ENCODE data around the gene MYCN.
A peak's percentile ranks its signal among the peaks of the same experiment; 100 is the strongest.

MYCN gene

GRCh38 chr2:15932394-15933183 lies 7.8 kb upstream of the MYCN start:
- DNase-seq = no peak

DNA sequence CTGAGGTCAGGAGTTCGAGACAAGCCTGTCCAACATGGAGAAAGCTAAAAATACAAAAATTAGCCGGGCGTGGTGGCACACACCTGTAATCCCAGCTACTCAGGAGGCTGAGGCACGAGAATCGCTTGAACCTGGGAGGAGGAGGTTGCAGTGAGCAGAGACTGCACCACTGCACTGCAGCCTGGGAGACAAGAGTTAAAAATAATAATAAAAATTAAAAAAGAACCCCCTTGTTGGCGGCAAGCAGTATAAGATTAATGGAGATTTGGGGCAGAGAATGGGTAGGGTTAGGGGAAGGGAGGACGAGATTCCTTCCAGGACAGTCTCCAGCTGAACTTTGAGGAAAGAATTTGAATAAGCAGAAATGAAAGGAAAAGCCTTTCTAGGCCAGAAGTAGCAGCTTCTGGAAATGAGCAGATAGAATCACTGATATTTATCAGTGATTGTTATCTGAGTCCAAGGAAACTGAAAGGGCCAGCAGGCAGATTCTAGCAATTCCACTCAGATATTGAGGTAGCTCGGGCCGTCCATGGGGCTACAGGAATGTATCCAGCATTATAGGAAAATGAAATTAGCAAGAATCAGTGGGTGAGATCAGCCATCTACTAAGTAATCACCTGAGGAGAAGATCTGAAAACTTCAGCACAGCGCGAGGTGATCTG lies 7.0 kb upstream of the MYCN start:
- no peak for DNase-seq

GRCh38 chr2:15934291-15934945 lies 5.9 kb upstream of the MYCN start:
- DNase-seq = no peak

DNA sequence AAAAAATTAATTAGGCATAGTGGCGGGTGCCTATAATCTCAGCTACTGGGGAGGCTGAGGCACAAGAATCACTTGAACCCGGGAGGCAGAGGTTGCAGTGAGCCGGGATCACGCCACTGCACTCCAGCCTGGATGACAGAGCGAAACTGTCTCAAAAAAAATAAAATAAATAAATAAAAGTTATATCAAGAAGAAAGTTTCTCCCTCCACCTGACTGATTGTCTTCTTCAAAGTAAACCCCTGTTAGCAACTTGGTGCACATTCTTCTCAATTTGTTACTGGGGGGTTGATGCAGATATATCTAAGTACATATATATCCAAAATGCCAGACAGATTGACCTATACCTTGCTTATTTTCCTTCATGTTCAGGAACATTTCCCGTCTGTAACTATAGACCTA lies 5.2 kb upstream of the MYCN start:
- DNase-seq = no peak

GRCh38 chr2:15935675-15936074 lies 4.7 kb upstream of the MYCN start:
- no peak for DNase-seq

DNA sequence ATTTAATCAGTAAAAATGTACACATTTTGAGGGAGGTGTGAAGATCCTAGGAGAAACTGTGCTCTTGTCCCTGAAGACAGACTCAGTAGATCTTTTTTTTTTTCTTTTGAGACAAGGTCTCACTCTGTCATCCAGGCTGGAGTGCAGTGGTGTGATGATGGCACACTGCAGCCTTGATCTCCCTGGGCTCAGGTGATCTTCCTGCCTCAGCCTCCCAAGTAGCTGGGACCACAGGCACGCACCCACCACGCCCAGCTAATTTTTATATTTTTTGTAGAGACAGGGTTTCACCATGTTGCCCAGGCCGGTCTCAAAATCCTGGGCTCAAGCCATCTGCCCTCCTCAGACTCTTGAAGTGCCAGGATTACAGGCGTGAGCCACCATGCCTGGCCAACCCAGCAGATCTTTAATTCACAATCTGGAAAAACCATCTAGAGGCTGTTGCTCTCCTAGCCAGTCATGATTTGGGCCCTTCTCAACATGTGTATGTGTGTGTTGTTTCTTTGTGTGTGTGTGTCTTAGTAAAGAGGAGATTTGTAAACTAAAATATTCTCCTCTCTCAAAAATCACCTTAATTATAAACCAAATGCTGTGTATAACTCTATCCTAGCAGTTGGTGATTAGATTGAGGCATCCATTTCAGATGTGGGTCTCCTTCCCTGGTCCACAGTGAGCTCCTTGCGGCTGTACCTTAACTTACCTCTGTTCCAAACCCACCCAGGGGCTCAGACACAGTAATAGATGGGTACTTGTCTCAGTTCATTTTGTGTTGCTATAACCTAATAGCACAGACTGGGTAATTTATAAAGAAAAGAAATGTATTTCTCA lies 3.9 kb upstream of the MYCN start:
- DNase-seq = no peak

DNA sequence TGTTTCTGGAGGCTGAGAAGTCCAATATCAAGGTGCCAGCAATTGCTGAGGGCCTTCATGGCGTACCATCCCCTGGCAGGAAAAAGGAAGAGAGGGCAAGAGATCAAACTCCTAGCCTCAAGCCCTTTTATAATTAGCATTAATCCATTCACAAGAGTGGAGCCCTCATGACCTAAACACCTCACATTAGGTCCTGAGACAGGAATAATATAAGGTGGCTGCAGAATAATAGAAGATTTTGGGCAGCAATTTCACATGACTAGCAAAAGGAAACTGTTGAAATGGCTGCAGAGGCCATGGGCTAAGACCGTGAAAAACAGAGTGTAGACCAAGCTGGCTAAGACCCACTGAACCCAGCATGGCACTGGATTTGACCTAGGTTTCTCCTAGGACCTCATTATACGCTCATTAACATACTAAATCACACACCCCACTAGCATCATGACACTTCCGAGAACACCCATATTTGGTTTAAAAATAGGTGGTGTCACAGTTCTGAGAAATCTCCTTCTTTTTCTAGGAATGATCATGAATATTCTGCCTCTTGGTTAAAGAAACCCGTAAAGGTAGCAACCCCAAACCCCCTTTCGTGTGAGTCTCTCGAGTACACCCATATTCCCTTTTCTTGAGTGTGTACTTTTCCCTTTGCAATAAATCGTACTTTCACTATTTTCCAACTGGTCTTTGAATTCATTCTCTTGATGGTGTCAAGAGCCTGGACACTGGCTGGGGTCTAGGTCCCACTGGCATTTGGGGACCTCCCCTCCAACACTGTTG lies 3.1 kb upstream of the MYCN start:
- no peak for DNase-seq

DNA sequence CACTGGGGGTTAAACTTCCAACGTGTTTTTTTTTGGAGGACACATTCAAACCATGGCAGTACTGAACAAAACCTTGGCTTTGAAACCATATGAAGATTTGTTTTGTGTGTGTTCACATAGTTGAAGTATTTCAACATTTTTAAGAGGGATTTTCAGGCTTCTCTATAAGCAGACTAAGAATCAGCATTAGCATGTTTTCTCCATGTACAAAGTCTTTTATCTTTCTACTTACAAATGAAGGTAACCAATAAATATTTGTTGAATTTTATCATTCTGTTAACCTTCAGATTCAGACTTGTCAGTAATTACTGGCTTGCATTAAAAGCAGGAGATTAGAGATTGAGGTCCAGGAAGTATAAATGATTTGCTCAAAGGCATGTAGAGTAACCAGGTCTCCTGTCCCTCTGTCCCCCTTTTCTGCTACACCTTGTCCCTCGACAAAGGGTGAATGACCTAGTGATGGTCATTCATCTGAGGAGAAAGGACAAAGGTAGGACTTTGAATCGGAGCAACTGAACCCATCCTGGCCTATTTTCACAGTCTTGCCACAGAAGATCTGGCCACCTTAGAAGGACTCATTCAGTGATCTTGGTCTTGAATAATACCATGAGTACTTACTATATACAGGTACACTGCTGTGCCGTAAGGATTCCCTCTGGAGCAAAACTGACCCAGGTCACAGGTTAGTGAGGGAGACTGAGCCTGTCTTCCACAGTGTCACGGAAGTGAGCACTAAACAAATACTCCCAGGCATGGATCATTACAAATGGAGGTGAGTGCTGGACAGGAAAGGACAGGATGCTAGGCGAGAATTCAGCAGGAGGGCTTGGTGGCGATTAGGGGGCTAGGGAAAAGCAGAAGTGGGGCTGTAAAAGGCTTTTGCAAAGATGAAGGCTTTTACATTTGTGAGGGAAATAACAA lies 2.2 kb upstream of the MYCN start:
- no peak for DNase-seq

- DNase-seq = no peak
Measured at GRCh38 chr2:15938803-15939555, 1.4 kb upstream of the MYCN start.

GRCh38 chr2:15939556-15939853 lies 845 bp upstream of the MYCN start:
- DNase-seq = no peak

DNA sequence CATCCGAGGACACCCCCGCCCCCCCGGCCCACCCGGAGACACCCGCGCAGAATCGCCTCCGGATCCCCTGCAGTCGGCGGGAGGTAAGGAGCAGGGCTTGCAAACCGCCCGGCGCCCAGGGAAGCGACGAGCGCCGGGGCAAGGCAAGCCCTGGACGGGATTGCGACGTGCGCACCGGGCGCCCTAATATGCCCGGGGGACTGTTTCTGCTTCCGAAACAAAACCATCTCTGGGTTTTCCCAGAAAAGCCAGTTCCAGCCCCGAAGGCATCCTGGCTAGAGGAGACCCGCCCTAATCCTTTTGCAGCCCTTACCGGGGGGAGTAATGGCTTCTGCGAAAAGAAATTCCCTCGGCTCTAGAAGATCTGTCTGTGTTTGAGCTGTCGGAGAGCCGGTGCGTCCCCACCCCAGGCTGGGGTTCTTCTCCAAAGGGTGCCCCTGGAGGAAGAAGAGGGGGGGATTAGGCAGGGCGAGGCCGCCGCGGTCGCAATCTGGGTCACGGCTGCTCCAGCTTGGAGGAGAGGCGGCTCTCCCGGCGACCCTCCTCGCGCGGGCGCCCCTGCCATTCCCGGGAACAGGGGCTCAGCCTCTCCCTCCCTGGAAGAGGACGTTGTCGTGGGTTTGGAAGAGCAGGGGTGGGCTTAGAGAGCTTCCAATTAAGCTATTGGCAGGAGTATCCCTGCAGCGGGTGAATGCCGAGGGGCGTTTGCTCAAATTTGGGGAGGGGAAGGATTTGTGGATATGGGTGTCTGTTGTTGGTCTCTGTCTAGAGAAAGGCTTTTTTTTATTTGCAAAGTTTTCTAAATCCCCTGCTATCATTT lies 521 bp downstream of the MYCN start:
- DNase-seq = no peak

GRCh38 chr2:15941481-15941850 lies 1.1 kb downstream of the MYCN start:
- no peak for DNase-seq

GRCh38 chr2:15941871-15942710 lies 1.7 kb downstream of the MYCN start:
- DNase-seq = no peak

DNA sequence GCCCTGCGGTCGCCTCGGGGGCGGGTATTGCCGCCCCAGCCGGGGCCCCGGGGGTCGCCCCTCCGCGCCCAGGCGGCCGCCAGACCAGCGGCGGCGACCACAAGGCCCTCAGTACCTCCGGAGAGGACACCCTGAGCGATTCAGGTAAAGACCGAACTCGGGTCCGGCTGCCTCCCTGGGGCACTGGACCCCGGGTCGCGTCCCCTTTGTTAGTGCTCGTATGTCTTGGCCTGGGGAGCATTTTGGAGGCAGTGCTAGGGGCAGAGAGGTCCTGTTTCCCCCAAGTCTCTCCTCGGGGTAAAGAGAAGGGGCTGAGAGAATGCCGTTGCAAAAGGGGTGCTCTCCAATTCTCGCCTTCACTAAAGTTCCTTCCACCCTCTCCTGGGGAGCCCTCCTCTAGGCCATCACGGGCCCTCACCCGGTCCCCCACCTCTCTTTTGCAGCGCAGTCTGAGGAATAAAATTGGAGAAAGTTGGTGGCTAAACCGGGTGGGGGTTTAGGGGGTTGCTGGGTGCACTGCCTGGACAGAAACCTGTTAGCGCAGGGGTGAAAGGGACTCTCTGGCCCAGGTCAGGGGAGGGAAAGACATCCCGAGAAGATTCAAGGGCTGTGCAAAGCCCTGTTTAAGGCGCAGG lies 2.5 kb downstream of the MYCN start:
- DNase-seq = no peak

- DNase-seq = peak; percentile 46
Measured at GRCh38 chr2:15943378-15944280, 3.3 kb downstream of the MYCN start.

GRCh38 chr2:15944325-15945017 lies 4.1 kb downstream of the MYCN start:
- no peak for DNase-seq
